GM12892 (cell line): Measurements from ENCODE around the gene ANKRA2.

Source experiments
- POLR2A ChIP-seq: IDR thresholded peaks from 2 replicates; pipeline ENCODE4 v1.6.1; 2011; ENCODE audit warnings: low read depth, low read length, control low read depth
- POLR2AphosphoS5 ChIP-seq: IDR thresholded peaks from 2 replicates; pipeline ENCODE4 v1.6.1; 2011; ENCODE audit warnings: low read depth, low read length, control low read depth
- TAF1 ChIP-seq: IDR thresholded peaks from 2 replicates; pipeline ENCODE4 v1.6.1; 2011; ENCODE audit warnings: low read depth, mild to moderate bottlenecking, control low read depth, low read length, borderline replicate concordance

DNA sequence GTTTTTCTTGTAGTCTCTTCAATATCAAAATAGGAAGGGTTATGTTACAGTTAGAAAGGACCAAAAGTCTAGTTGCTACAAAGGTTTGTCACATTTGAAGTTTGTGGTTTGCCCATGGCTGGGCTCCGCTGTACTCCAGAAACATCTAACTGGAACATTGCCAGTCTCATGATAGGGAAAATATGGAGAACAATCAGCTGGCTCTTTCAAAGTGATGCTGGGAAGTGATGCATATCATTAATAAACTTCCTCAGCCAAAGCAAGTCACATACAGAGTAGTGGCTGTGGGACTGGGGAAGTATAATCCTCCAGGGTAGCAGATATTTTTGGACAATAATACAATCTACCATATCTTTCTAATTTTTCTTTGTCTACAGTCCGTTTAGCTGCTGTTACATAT, 58.4 kb downstream of the ANKRA2 start:
- TF ChIP-seq POLR2A (no peak), POLR2AphosphoS5 (no peak), TAF1 (no peak)
